Left ventricle myocardium inferior (tissue), 1 donor: ENCODE data around the gene SCIMP. TPM values are rescaled to one million over a fixed set of nuclear protein-coding genes. Genes with fewer than 3 reads are reported as not detected.

Experiments used
- DNase-seq: peaks from one replicate; pipeline ENCODE4 v3.0.0-alpha.2; 2020
- H3K27ac ChIP-seq: fragments of 200-600 bp; replicated peaks from 2 replicates; pipeline ENCODE4 v1.8.0; 2021
- H3K27me3 ChIP-seq: fragments of 200-600 bp; 2 replicates; pipeline ENCODE4 v1.8.0; 2021; ENCODE audit warnings: low read depth
- H3K36me3 ChIP-seq: fragments of 200-600 bp; 2 replicates; pipeline ENCODE4 v1.8.0; 2021
- H3K4me1 ChIP-seq: fragments of 200-600 bp; 2 replicates; pipeline ENCODE4 v1.8.0; 2021
- H3K4me3 ChIP-seq: fragments of 200-600 bp; 2 replicates; pipeline ENCODE4 v1.8.0; 2021; ENCODE audit warnings: mild to moderate bottlenecking, moderate library complexity
- H3K9me3 ChIP-seq: fragments of 200-600 bp; replicated peaks from 2 replicates; pipeline ENCODE4 v1.8.0; 2021
- CTCF ChIP-seq: fragments of 200-600 bp; IDR thresholded peaks from 2 replicates; pipeline ENCODE4 v1.8.0; 2021; ENCODE audit warnings: antibody characterized with exemption, mild to moderate bottlenecking, borderline replicate concordance
- intact Hi-C: fragments of 100-400 bp; cut with micrococcal nuclease; formaldehyde crosslinking; loops from one replicate; pipeline ENCODE4 v1.11.0; 2022
- total RNA-seq: library from RNA; stranded (reverse); fragmentation: NEBNext Ultra II Directional; extraction: Animal tissue kit (Norgen Biotek cat#: 25700); gene quantifications from one replicate; pipeline ENCODE4 v1.2.1, GENCODE V29; 2021
- donor health status: DM: no; HTN: yes; CAD: no; lungs with severe emphysema.

The SCIMP gene
- total RNA-seq, 1 donor from 2014 or later: 0.74 TPM

- H3K27me3 ChIP-seq: no peaks in the 10 kb centered on the region
- H3K36me3 ChIP-seq: peaks cover 10% of the 10 kb centered on the region
- peaks cover 32% of the 10 kb centered on the region for H3K4me1 ChIP-seq
- H3K27ac ChIP-seq: no peak overlapping the region
- no peak overlapping the region for H3K4me3 ChIP-seq
- DNase-seq: no peak
- peaks cover 4% of the 10 kb centered on the region for H3K9me3 ChIP-seq
- intact Hi-C loops: no loop called here
- no peak for TF ChIP-seq CTCF
These were observed 40.3 kb downstream of the SCIMP start for GRCh38 chr17:5194346-5194745.

GRCh38 chr17:5191541-5192417 is 42.9 kb downstream of the SCIMP start, which contains the start of gene ZNF594:
TSS of gene ZNF594 (minus strand) at chr17:5191868. CDS start at chr17:5184256, 7,612 bp downstream.
- intact Hi-C loops: no loop called here
- TF ChIP-seq CTCF: peak; percentile 81
- H3K9me3 ChIP-seq: peaks cover 29% of the 10 kb centered on the region

GRCh38 chr17:5184288-5184687 is 50.4 kb downstream of the SCIMP start:
- Histone ChIP-seq H3K36me3 (peaks cover 82% of the 10 kb centered on the region), H3K4me1 (no peaks in the 10 kb centered on the region), H3K27ac (no peak overlapping the region), H3K4me3 (no peak overlapping the region), H3K27me3 (no peaks in the 10 kb centered on the region), H3K9me3 (peaks cover 100% of the 10 kb centered on the region)
- intact Hi-C loops: loop anchor here (10.0 kb wide), 1 partner anchor 89 kb away; no protein-coding TSS in a partner anchor
- TF ChIP-seq CTCF: no peak
- no peak for DNase-seq

More at GRCh38 chr17:5191541-5192417, 42.9 kb downstream of the SCIMP start, which contains the start of gene ZNF594:
- Histone ChIP-seq H3K4me3 (peak within 1 kb of the TSS; percentile 99), H3K36me3 (peaks cover 30% of the 10 kb centered on the region), H3K4me1 (peaks cover 32% of the 10 kb centered on the region), H3K27me3 (no peaks in the 10 kb centered on the region), H3K27ac (peak within 1 kb of the TSS; percentile 89)
- peak; percentile 97 for DNase-seq

- Histone ChIP-seq H3K4me1 (no peaks in the 10 kb centered on the region), H3K9me3 (peaks cover 100% of the 10 kb centered on the region), H3K4me3 (no peak overlapping the region), H3K27ac (no peak overlapping the region), H3K36me3 (peaks cover 82% of the 10 kb centered on the region), H3K27me3 (no peaks in the 10 kb centered on the region)
- no peak for TF ChIP-seq CTCF
- DNase-seq: no peak
- intact Hi-C loops: loop anchor here (10.0 kb wide), 1 partner anchor 89 kb away; no protein-coding TSS in a partner anchor
These were observed 51.3 kb downstream of the SCIMP start for GRCh38 chr17:5183410-5183793.

GRCh38 chr17:5182597-5183409 is 51.9 kb downstream of the SCIMP start:
- H3K27me3 ChIP-seq: no peaks in the 10 kb centered on the region
- peaks cover 85% of the 10 kb centered on the region for H3K36me3 ChIP-seq
- peaks cover 100% of the 10 kb centered on the region for H3K9me3 ChIP-seq
- no peak overlapping the region for H3K4me3 ChIP-seq
- intact Hi-C loops: loop anchor here (10.0 kb wide), 1 partner anchor 88 kb away; no protein-coding TSS in a partner anchor
- H3K27ac ChIP-seq: no peak overlapping the region
- H3K4me1 ChIP-seq: no peaks in the 10 kb centered on the region
- no peak for DNase-seq
- no peak for TF ChIP-seq CTCF
